GM19099 (cell line): ENCODE data around the gene DIPK1C.

Experiments used
- POLR2A ChIP-seq: IDR thresholded peaks from 3 replicates; pipeline ENCODE4 v1.6.1; 2011; ENCODE audit warnings: low read depth; ENCODE audit not compliant: insufficient read length; ENCODE audit errors: extremely low read depth

DIPK1C gene

DNA sequence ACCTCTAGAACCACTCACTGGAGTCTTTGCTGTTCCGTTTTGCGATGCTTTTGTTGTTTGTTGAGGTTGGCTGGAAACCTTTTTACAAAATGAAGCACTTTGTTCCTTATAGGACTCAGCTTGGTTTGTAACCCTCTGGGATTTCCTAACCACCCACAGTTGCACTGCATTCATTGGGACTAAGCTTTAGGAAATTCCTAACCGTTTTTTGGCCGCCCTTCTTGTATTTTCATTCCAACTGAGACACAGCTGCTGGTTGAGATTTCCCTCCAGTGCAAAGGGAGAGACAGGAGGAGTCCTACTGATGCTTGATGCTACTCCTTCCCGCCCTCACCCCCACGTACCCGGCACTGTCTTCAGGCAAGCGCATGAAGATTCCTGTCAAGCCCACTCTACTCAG, 6.1 kb upstream of the DIPK1C start:
- TF ChIP-seq POLR2A: no peak

- TF ChIP-seq POLR2A: no peak
Observed at GRCh38 chr18:74460825-74461224, 3.7 kb upstream of the DIPK1C start.

- TF ChIP-seq POLR2A: no peak
Observed at GRCh38 chr18:74459889-74460288, 2.8 kb upstream of the DIPK1C start.

GRCh38 chr18:74457725-74458421, 765 bp upstream of the DIPK1C start:
- no peak for TF ChIP-seq POLR2A

DNA sequence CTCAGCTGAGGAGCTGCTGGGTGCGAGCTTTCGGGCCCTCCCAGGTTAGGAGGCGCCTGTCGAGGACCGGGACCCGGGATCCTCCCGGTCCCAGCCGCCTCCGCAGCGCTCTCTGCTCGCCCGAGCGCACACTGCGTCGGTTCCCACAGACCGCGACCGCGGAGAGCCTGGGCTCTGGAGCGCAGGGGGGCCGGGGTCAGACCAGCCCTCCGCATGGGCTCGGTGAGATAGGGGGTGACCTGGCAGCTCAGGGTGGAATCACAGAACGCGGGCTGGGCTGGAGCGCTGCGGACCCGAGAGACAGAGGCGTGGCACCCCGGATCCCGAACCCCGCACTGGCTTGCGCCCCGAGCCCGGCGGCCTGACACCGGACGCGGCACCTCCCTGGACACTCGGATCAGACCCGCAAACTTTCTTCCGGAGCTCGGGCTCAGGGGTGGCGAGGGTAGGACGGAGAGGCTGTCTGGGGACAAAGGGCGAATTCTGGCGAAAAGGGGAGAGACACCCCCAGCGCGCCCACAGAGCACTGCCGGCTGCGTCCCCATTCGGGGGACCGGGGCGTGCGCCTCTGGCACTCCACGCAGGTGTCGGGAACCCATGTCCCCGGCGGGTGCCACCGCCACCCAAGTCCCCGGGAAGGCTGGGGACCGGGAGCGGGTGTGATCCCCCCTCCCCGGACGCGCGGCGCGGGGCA, 612 bp downstream of the DIPK1C start:
- no peak for TF ChIP-seq POLR2A

- TF ChIP-seq POLR2A: no peak
Observed at GRCh38 chr18:74456017-74456348, 1.1 kb downstream of the DIPK1C start.

DNA sequence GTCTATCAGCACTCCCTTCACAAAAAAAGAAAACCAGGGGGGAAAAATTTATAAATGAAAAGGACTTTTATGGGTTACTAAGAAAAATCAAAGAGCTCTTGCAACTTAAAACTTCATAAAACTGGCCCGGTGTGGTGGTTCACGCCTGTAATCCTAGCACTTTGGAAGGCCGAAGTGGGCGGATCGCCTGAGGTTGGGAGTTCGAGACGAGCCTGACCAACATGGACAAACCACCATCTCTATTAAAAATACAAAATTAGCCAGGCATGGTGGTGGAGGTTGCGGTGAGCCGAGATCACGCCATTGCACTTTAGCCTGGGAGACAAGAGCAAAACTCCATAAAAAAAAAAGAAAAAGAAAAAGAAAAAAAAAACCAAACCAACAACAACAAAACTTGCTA, 1.7 kb downstream of the DIPK1C start:
- TF ChIP-seq POLR2A: no peak

- no peak for TF ChIP-seq POLR2A
Observed at GRCh38 chr18:74454279-74454751, 2.8 kb downstream of the DIPK1C start.

GRCh38 chr18:74453642-74454198, 3.4 kb downstream of the DIPK1C start:
- no peak for TF ChIP-seq POLR2A

GRCh38 chr18:74453016-74453566, 4.0 kb downstream of the DIPK1C start:
- no peak for TF ChIP-seq POLR2A

- no peak for TF ChIP-seq POLR2A
Observed at GRCh38 chr18:74451148-74451547, 6.0 kb downstream of the DIPK1C start.

GRCh38 chr18:74450626-74451025, 6.5 kb downstream of the DIPK1C start:
- no peak for TF ChIP-seq POLR2A

- no peak for TF ChIP-seq POLR2A
Observed at GRCh38 chr18:74447404-74448152, 9.5 kb downstream of the DIPK1C start.

DNA sequence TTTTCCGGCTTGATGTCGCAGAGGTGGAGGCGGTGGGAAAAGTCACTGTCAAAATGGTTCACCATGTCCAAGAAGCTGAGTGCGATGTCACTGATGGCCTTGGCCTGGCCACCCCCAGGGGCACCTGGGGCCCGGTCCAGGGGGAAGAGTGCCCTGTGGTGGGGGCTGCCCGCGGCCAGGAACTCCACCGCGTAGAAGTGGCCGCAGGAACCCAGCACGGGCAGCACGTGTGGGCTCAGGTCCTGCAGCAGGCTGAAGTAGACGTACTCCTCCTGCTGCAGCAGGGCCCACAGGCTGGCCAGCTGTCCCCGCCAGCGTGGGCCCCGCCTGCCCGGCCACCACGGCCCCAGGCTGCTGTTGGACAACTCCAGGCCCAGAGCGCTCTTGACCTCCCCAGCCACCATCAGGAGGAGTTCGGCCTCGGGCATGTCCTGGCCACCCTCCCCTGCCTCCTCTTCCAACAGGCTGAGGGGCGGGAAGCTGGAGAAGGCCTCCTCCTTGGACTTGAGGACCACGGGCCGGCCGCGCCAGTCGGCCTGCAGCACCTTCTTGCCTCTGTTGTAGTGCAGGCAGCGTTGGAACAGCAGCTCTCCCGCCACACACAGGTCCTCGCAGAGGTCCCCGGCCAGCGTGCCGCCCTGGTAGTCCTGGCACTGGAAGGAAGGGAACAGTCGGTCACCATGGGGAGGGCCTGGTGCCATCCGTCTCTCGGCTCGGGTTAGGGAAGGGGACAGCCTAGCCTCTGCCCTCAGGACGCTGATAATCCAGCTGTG, 10.3 kb downstream of the DIPK1C start:
- TF ChIP-seq POLR2A: no peak
